GM12865 (cell line): Measurements from ENCODE around the gene INPPL1.

Source experiments
- DNase-seq: peaks from one replicate; pipeline ENCODE4 v3.0.0; 2010; ENCODE audit warnings: low read depth
- H3K4me3 ChIP-seq: 2 replicates; pipeline ENCODE4 v1.5.1; 2011; ENCODE audit warnings: mild to moderate bottlenecking, low read depth, low read length, control low read depth
- CTCF ChIP-seq: IDR thresholded peaks from 2 replicates; pipeline ENCODE4 v1.5.1; 2011; ENCODE audit warnings: low read length, control low read depth, low read depth, inconsistent platforms; ENCODE audit not compliant: insufficient read depth; ENCODE audit errors: missing control alignments

The INPPL1 gene

GRCh38 chr11:72233773-72234513 lies 9.4 kb downstream of the INPPL1 start:
- TF ChIP-seq CTCF, result no peak
- no peak overlapping the region for H3K4me3 ChIP-seq
- no peak for DNase-seq

- H3K4me3 ChIP-seq, result no peak overlapping the region
- no peak for DNase-seq
- no peak for TF ChIP-seq CTCF
Observed at GRCh38 chr11:72234514-72234830, 9.9 kb downstream of the INPPL1 start.

- no peak for DNase-seq
- TF ChIP-seq CTCF, result no peak
Observed at GRCh38 chr11:72234920-72235319, 10.4 kb downstream of the INPPL1 start.

GRCh38 chr11:72235351-72236057 lies 10.9 kb downstream of the INPPL1 start:
- DNase-seq, result no peak

More at GRCh38 chr11:72234920-72235319, 10.4 kb downstream of the INPPL1 start:
- no peak overlapping the region for H3K4me3 ChIP-seq

GRCh38 chr11:72236083-72236697 lies 11.6 kb downstream of the INPPL1 start:
- H3K4me3 ChIP-seq, result no peak overlapping the region
- DNase-seq, result no peak
- TF ChIP-seq CTCF, result no peak

More at GRCh38 chr11:72235351-72236057, 10.9 kb downstream of the INPPL1 start:
- no peak overlapping the region for H3K4me3 ChIP-seq
- TF ChIP-seq CTCF, result no peak

GRCh38 chr11:72236774-72237111 lies 12.2 kb downstream of the INPPL1 start:
- no peak overlapping the region for H3K4me3 ChIP-seq
- no peak for DNase-seq
- no peak for TF ChIP-seq CTCF
